GM11168 (cell line): ENCODE measurements around the gene FHOD3.

ENCODE experiments used
- in situ Hi-C: fragments of 300-500 bp; cut with MboI; formaldehyde crosslinking; loops from one replicate; pipeline ENCODE4 v1.12.0; 2022; ENCODE audit warnings: low sequenced_read_pairs; ENCODE audit not compliant: unreplicated experiment

The FHOD3 gene

GRCh38 chr18:36315736-36316135 lies 18.2 kb downstream of the FHOD3 start:
- in situ Hi-C loops: no loop called here

- in situ Hi-C loops: no loop called here
Measured at GRCh38 chr18:36316246-36316645, 18.7 kb downstream of the FHOD3 start.

GRCh38 chr18:36321658-36322407 lies 24.3 kb downstream of the FHOD3 start:
- in situ Hi-C loops: no loop called here

- in situ Hi-C loops: no loop called here
Measured at GRCh38 chr18:36322408-36322728, 24.9 kb downstream of the FHOD3 start.

- in situ Hi-C loops: no loop called here
Measured at GRCh38 chr18:36322734-36323133, 25.2 kb downstream of the FHOD3 start.

- in situ Hi-C loops: no loop called here
Measured at GRCh38 chr18:36323421-36323820, 25.9 kb downstream of the FHOD3 start.

- in situ Hi-C loops: no loop called here
Measured at GRCh38 chr18:36325846-36326245, 28.3 kb downstream of the FHOD3 start.

GRCh38 chr18:36326771-36327170 lies 29.3 kb downstream of the FHOD3 start:
- in situ Hi-C loops: no loop called here

GRCh38 chr18:36327352-36328316 lies 30.1 kb downstream of the FHOD3 start:
- in situ Hi-C loops: no loop called here

GRCh38 chr18:36328385-36328858 lies 30.9 kb downstream of the FHOD3 start:
- in situ Hi-C loops: no loop called here

GRCh38 chr18:36328916-36329315 lies 31.4 kb downstream of the FHOD3 start:
- in situ Hi-C loops: no loop called here

- in situ Hi-C loops: no loop called here
Measured at GRCh38 chr18:36329684-36330434, 32.3 kb downstream of the FHOD3 start.

- in situ Hi-C loops: no loop called here
Measured at GRCh38 chr18:36330435-36331052, 33.0 kb downstream of the FHOD3 start.

GRCh38 chr18:36331521-36331971 lies 34.0 kb downstream of the FHOD3 start:
- in situ Hi-C loops: no loop called here

GRCh38 chr18:36333414-36333813 lies 35.9 kb downstream of the FHOD3 start:
- in situ Hi-C loops: no loop called here

- in situ Hi-C loops: no loop called here
Measured at GRCh38 chr18:36334798-36335197, 37.3 kb downstream of the FHOD3 start.

GRCh38 chr18:36335476-36336279 lies 38.2 kb downstream of the FHOD3 start:
- in situ Hi-C loops: no loop called here

GRCh38 chr18:36337679-36338402 lies 40.3 kb downstream of the FHOD3 start:
- in situ Hi-C loops: no loop called here
